SK-N-SH (cell line): ENCODE measurements around the gene LRRC42. TPM values are rescaled to one million over a fixed set of nuclear protein-coding genes. Genes with fewer than 3 reads are reported as not detected.

ENCODE experiments used
- CTCF ChIA-PET: fragments of 300-600, 350-600 bp; formaldehyde crosslinking; extraction: SDS; loops from one replicate; lab custom pipeline; 2021; lab: Yijun Ruan, JAX
- POLR2A ChIA-PET: fragments of 350-600 bp; sonication (Branson Sonifier 250); formaldehyde crosslinking; extraction: SDS; loops from one replicate; lab custom pipeline; 2020; ENCODE audit warnings: antibody characterized with exemption, inconsistent platforms; lab: Yijun Ruan, JAX
- DNase-seq: peaks from one replicate; pipeline ENCODE4 v3.0.0; 2012
- H2AFZ ChIP-seq: fragments of 200-600 bp; sonication (generic); 2 replicates; pipeline ENCODE4 v1.8.1; 2016; ENCODE audit warnings: antibody characterized with exemption, mild to moderate bottlenecking, low read depth
- H3F3A ChIP-seq: fragments of 200-600 bp; sonication (generic); replicated peaks from 2 replicates; pipeline ENCODE3; 2016; ENCODE audit warnings: antibody characterized with exemption, mild to moderate bottlenecking; ENCODE audit not compliant: insufficient read depth
- H3K27ac ChIP-seq, 2 experiments: fragments of 200-500 bp in 1 of 2; fragments of 200-600 bp in 1 of 2; sonication (Bioruptor generic) in 1 of 2; sonication (generic), shearing (Covaris generic) in 1 of 2; 2 replicates each; pipeline versions ENCODE4 v1.5.1 to v1.6.1; 2014 to 2016; ENCODE audit warnings: low read depth in 2 of 2, inconsistent platforms in 1 of 2, low read length in 1 of 2, mild to moderate bottlenecking in 1 of 2, mixed read lengths in 1 of 2
- H3K27me3 ChIP-seq: fragments of 200-600 bp; sonication (generic), shearing (Covaris generic); 2 replicates; pipeline ENCODE4 v1.6.1; 2016; ENCODE audit warnings: mixed run types; ENCODE audit not compliant: insufficient read depth
- H3K36me3 ChIP-seq, 2 experiments: fragments of 200-500 bp in 1 of 2; fragments of 200-600 bp in 1 of 2; sonication (Bioruptor generic) in 1 of 2; sonication (generic) in 1 of 2; replicated peaks in 1 of 2; 2 replicates each; pipeline versions ENCODE3 to v1.5.1; 2014 to 2016; ENCODE audit warnings: low read length in 1 of 2, mild to moderate bottlenecking in 1 of 2; ENCODE audit not compliant: insufficient read depth in 2 of 2, control insufficient read depth in 1 of 2
- H3K4me1 ChIP-seq, 2 experiments: fragments of 200-500 bp in 1 of 2; fragments of 200-600 bp in 1 of 2; sonication (Bioruptor generic) in 1 of 2; sonication (generic), shearing (Covaris generic) in 1 of 2; 2 replicates each; pipeline versions ENCODE4 v1.5.1 to v1.6.1; 2014 to 2016; ENCODE audit warnings: low read depth in 1 of 2, low read length in 1 of 2, mixed run types in 1 of 2; ENCODE audit not compliant: insufficient read depth in 2 of 2, control insufficient read depth in 1 of 2
- H3K4me2 ChIP-seq: fragments of 200-600 bp; sonication (generic), shearing (Covaris generic); 2 replicates; pipeline ENCODE4 v1.6.1; 2017; ENCODE audit warnings: mixed run types
- H3K4me3 ChIP-seq, 2 experiments: fragments of 200-500 bp in 1 of 2; fragments of 200-600 bp in 1 of 2; sonication (Bioruptor generic) in 1 of 2; sonication (generic), shearing (Covaris generic) in 1 of 2; 2 replicates each; pipeline versions ENCODE4 v1.5.1 to v1.8.1; 2014 to 2016; ENCODE audit warnings: low read depth in 2 of 2, inconsistent platforms in 1 of 2, low read length in 1 of 2, mild to moderate bottlenecking in 1 of 2, mixed read lengths in 1 of 2, moderate library complexity in 1 of 2
- H3K79me2 ChIP-seq: fragments of 200-600 bp; sonication (generic); 2 replicates; pipeline ENCODE4 v1.8.1; 2017; ENCODE audit warnings: mild to moderate bottlenecking; ENCODE audit not compliant: insufficient read depth
- H3K9ac ChIP-seq: fragments of 200-600 bp; sonication (generic); 2 replicates; pipeline ENCODE4 v1.6.1; 2017; ENCODE audit warnings: mixed run types
- H3K9me2 ChIP-seq: fragments of 200-600 bp; sonication (generic); 2 replicates; pipeline ENCODE4 v1.6.1; 2017; ENCODE audit warnings: mixed run types
- H3K9me3 ChIP-seq: fragments of 200-600 bp; sonication (generic); 2 replicates; pipeline ENCODE4 v1.6.1; 2017; ENCODE audit warnings: mixed run types, mild to moderate bottlenecking, moderate library complexity
- H4K20me1 ChIP-seq: fragments of 200-600 bp; sonication (generic); 2 replicates; pipeline ENCODE4 v1.6.1; 2017; ENCODE audit warnings: mild to moderate bottlenecking, mixed run types; ENCODE audit not compliant: insufficient read depth
- CHD2 ChIP-seq: fragments of 150-350 bp; IDR thresholded peaks from 2 replicates; pipeline ENCODE4 v1.6.1; 2018; ENCODE audit warnings: low read length; ENCODE audit not compliant: partially characterized antibody
- EP300 ChIP-seq, 2 experiments: IDR thresholded peaks; 2 replicates each; pipeline versions ENCODE4 v1.4.0 to v1.6.1; 2012; ENCODE audit warnings: borderline replicate concordance in 1 of 2, low read depth in 1 of 2, low read length in 1 of 2
- EZH2phosphoT487 ChIP-seq: fragments of 200-600 bp; sonication (generic); IDR thresholded peaks from 2 replicates; pipeline ENCODE4 v1.6.1; 2017; ENCODE audit warnings: low read depth, mixed run types, mild to moderate bottlenecking, antibody characterized with exemption, moderate library complexity, borderline replicate concordance
- FOSL2 ChIP-seq: IDR thresholded peaks from 2 replicates; pipeline ENCODE4 v1.4.0; 2012; ENCODE audit warnings: low read depth, mild to moderate bottlenecking, moderate library complexity, borderline replicate concordance
- FOXJ3 ChIP-seq: sonication (generic); formaldehyde crosslinking; IDR thresholded peaks from 2 replicates; pipeline ENCODE4 v1.5.1; 2020; ENCODE audit warnings: mild to moderate bottlenecking, missing genetic modification reagents
- GABPA ChIP-seq: IDR thresholded peaks from 2 replicates; pipeline ENCODE4 v1.4.0; 2012; ENCODE audit warnings: low read depth, mild to moderate bottlenecking
- MXI1 ChIP-seq: IDR thresholded peaks from 2 replicates; pipeline ENCODE4 v1.6.1; 2012; ENCODE audit warnings: mild to moderate bottlenecking, low read depth, low read length, improper control_type of control experiment
- NFIC ChIP-seq: IDR thresholded peaks from 2 replicates; pipeline ENCODE4 v1.4.0; 2012; ENCODE audit warnings: borderline replicate concordance
- NRF1 ChIP-seq: IDR thresholded peaks from 2 replicates; pipeline ENCODE4 v1.6.1; 2012; ENCODE audit warnings: low read depth, mild to moderate bottlenecking, low read length
- RAD21 ChIP-seq: IDR thresholded peaks from 2 replicates; pipeline ENCODE4 v1.6.1; 2012; ENCODE audit warnings: mild to moderate bottlenecking, low read length
- RCOR1 ChIP-seq: fragments of 150-350 bp; IDR thresholded peaks from 2 replicates; pipeline ENCODE4 v1.6.1; 2017; ENCODE audit warnings: antibody characterized with exemption, low read length
- REST ChIP-seq: IDR thresholded peaks from 2 replicates; pipeline ENCODE4 v1.6.1; 2012; ENCODE audit warnings: mild to moderate bottlenecking, low read depth, low read length, moderate library complexity
- SMC3 ChIP-seq: IDR thresholded peaks from 2 replicates; pipeline ENCODE4 v1.6.1; 2012; ENCODE audit warnings: low read depth, low read length, improper control_type of control experiment
- TCF12 ChIP-seq: IDR thresholded peaks from 2 replicates; pipeline ENCODE4 v1.4.0; 2012
- TEAD4 ChIP-seq: IDR thresholded peaks from 2 replicates; pipeline ENCODE4 v1.4.0; 2012; ENCODE audit warnings: mild to moderate bottlenecking, borderline replicate concordance; ENCODE audit not compliant: insufficient read depth
- WGBS: methylation state at CpG from one replicate; pipeline ENCODE4 v1.1.6; 2017; ENCODE audit warnings: low lambda C conversion rate; 5-methylcytosine and 5-hydroxymethylcytosine counted together
- polyA plus RNA-seq, 3 experiments: library from polyadenylated mRNA; depleted of rRNA; stranded (reverse); fragments of >200 nt; gene quantifications; 2 replicates each; pipeline ENCODE4 v1.2.3, GENCODE V29; 2012
- TF ChIP-seq, protein P1 (sequence below): IDR thresholded peaks from 2 replicates; pipeline ENCODE4 v1.4.0; 2012; ENCODE audit warnings: low read depth
- TF ChIP-seq, protein P2 (sequence below): fragments of 150-350 bp; IDR thresholded peaks from 2 replicates; pipeline ENCODE4 v1.6.1; 2016; ENCODE audit warnings: mild to moderate bottlenecking, low read depth, low read length

The LRRC42 gene
- polyA plus RNA-seq, 1 of the 3 experiments (the other 2 are of a cell fraction), result 35.0 TPM

DNA sequence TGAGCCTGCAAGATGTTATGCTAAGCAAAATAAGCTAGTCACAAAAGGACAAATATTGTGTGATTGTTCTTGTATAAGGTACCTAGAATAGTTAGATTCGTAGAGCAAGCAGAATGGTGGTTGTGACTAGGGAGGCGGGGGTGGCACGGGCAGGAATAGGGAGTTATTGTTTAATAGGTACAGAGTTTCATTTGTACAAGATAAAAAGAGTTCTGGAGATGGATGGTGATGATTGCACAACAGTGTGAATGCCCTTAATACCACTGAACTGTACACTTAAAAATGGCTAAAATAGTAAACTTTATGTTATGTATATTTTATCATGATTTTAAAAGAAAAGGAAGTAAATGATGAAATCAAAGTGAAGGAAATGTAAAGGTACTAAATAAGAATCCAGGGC lies 20.6 kb downstream of the LRRC42 start:
- no peaks in the 10 kb centered on the region for H3K27me3 ChIP-seq
- H3K4me1 ChIP-seq, result no peaks in the 10 kb centered on the region
- no peaks in the 10 kb centered on the region for H3K9me3 ChIP-seq
- no peak overlapping the region for H3K4me2 ChIP-seq
- H3K9me2 ChIP-seq, result no peaks in the 10 kb centered on the region
- peaks cover 11% of the 10 kb centered on the region for H3F3A ChIP-seq
- H3K79me2 ChIP-seq, result no peaks in the 10 kb centered on the region
- 94% methylated on average over 3 of the region's 3 CpGs for WGBS
- no peaks in the 10 kb centered on the region for H4K20me1 ChIP-seq
- H3K9ac ChIP-seq, result no peak overlapping the region
- ChIA-PET POLR2A (no interaction called here), CTCF (interaction anchor here (1.5 to 2.4 kb wide), 2 partner anchors 10 to 106 kb away, joined by 5 to 10 read pairs; no protein-coding TSS in a partner anchor)
- no peak for DNase-seq
- TF ChIP-seq CHD2 (no peak), NRF1 (no peak), REST (no peak), GABPA (no peak), FOXJ3 (CRISPR knock-in tag) (no peak), TCF12 (no peak), FOSL2 (no peak), RAD21 (no peak)
- peaks cover 56 to 63% of the 10 kb centered on the region in 2 experiments for H3K36me3 ChIP-seq
- H3K4me3 ChIP-seq, result no peak overlapping the region
- no peak overlapping the region for H3K27ac ChIP-seq
- no peak overlapping the region for H2AFZ ChIP-seq

DNA sequence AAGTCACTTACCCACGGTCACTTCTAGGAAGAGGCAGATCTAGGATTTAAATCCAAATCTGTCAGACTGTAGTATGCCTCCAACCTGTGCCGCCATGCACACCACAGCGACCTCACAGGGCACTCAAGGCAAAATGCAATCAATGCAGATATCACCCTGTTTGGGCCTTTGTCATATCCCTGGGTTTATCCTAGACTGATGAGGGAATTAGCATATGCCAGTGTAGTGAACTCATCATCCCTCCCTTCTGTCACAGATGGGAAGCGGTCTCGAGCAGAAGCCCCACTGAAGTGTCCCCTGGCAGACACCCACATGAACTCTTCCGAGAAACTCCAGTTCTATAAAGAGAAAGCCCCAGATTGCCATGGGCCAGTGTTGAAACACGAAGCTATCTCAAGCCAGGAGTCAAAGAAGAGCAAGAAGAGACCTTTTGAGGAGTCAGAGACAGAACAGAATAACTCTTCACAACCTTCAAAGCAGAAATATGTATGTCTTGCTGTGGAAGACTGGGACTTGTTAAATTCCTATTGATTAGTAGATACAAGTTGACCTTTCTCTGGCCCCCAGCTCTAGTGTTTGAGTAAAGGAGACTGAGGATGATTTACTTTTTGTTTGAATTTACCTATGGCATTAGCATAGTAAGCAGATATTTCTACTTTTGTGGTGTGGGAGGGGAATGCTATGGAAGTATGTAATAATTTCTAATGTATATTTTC lies 21.4 kb downstream of the LRRC42 start:
- no peaks in the 10 kb centered on the region for H3K79me2 ChIP-seq
- peaks cover 53 to 55% of the 10 kb centered on the region in 2 experiments for H3K36me3 ChIP-seq
- no peak for DNase-seq
- H3K27ac ChIP-seq, result no peak overlapping the region
- no peaks in the 10 kb centered on the region for H3K9me2 ChIP-seq
- H3K9me3 ChIP-seq, result no peaks in the 10 kb centered on the region
- peaks cover 11% of the 10 kb centered on the region for H3F3A ChIP-seq
- WGBS, result 83% methylated on average over 7 of the region's 7 CpGs
- H3K27me3 ChIP-seq, result no peaks in the 10 kb centered on the region
- ChIA-PET CTCF (interaction anchor here (1.3 kb wide), 1 partner anchor 89 kb away, joined by 3 read pairs; no protein-coding TSS in a partner anchor), POLR2A (no interaction called here)
- H3K4me2 ChIP-seq, result no peak overlapping the region
- no peaks in the 10 kb centered on the region for H4K20me1 ChIP-seq
- no peaks in the 10 kb centered on the region for H3K4me1 ChIP-seq
- H3K9ac ChIP-seq, result no peak overlapping the region
- H3K4me3 ChIP-seq, result no peak overlapping the region
- H2AFZ ChIP-seq, result no peak overlapping the region
- TF ChIP-seq EP300 (IDR thresholded peaks at IDR 0.05; ENCODE audit: borderline replicate concordance in 1 of 2, low read depth in 1 of 2, low read length in 1 of 2) (no peak), TEAD4 (no peak), NFIC (no peak), TCF12 (no peak), RAD21 (no peak), MXI1 (no peak), SMC3 (no peak), NRF1 (no peak), EZH2phosphoT487 (no peak), REST (no peak), CHD2 (no peak), RCOR1 (no peak)
- TF ChIP-seq, protein P1, sequence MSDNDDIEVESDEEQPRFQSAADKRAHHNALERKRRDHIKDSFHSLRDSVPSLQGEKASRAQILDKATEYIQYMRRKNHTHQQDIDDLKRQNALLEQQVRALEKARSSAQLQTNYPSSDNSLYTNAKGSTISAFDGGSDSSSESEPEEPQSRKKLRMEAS, result no peak
- TF ChIP-seq, protein P2, sequence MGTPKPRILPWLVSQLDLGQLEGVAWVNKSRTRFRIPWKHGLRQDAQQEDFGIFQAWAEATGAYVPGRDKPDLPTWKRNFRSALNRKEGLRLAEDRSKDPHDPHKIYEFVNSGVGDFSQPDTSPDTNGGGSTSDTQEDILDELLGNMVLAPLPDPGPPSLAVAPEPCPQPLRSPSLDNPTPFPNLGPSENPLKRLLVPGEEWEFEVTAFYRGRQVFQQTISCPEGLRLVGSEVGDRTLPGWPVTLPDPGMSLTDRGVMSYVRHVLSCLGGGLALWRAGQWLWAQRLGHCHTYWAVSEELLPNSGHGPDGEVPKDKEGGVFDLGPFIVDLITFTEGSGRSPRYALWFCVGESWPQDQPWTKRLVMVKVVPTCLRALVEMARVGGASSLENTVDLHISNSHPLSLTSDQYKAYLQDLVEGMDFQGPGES, result no peak
